Measurements from ENCODE around the gene OVCA2. TPM values are rescaled to one million over a fixed set of nuclear protein-coding genes. Genes with fewer than 3 reads are reported as not detected.

The OVCA2 gene
- total and polyA plus RNA-seq, 9 donors, result 8.7 to 21.8 (median 13.8) TPM

DNA sequence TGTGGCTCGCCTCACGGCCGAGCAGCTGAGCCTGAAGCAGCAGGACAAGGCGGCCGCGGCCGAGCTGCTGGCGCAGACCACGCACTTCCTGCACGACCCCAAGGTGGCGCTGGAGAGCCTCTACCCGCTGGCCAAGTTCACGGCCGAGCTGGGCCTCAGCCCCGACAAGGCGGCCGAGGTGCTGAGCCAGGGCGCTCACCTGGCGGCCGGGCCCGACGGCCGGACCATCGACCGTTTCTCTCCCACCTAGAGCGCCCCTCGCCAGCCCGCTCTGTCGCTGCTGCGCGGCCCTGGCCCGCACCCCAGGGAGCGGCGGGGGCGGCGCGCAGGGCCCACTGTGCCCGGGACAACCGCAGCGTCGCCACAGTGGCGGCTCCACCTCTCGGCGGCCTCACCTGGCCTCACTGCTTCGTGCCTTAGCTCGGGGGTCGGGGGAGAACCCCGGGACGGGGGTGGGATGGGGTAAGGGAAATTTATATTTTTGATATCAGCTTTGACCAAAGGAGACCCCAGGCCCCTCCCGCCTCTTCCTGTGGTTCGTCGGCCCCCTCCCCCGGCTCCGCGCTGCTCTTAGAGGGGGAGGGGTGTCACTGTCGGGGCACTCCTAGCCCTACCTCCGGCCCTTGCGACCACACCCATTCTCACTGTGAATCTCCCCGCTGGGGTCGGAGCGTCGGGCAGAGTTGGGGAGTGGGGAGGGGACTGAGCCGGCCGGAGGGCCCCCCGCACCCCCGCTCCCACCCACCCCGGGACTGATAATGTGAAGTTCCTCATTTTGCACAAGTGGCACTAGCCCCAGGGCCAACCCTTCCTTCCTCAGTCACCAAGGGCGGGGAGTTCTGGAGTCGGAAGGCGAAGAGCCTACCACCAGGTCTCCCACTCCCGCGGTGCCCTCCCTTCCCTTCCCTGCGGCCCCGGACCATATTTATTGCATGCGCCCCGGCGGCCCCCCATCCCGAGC lies 17.0 kb downstream of the OVCA2 start:
- 11% methylated on average over 55 of the region's 78 CpGs for WGBS (ENCODE audit: insufficient coverage)

DNA sequence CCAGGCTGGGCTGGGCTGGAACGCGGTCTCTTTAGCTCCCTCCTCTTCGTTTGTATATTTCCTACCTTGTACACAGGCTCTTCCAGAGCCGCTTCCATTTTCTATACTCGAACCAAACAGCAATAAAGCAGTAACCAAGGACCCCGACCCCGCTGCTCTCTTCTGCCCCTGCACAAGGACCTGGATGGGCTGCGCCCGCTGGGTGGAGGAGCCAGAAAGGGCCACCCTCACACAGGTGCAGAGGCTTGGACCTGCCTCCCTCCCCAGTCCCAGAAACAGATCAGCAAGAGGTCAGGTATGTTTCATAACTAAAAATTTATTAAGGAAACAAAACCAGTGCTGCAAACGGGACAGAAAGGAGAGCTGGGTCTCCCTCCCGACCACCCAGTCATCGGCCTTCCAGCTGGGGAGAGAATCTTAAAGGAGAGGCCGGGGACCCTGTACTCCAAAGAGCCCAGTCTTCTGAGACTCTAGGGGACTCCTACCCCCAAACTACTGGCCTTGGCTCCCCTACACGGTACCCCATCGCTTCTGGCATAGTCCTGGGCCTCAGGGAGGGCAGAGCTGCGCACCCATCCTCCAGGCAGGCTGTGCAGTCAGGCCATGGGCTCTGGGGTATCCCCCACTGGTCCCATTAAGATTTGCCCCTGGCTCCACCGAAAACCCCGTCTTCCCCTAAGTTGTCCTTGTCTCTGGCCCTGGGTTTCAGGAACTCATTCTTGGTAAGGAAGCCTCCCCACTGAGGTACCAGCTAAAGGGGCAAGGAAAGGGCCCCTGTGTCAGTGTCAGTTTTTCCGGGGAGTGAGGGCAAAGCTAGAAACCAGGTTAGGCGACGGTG lies 17.9 kb downstream of the OVCA2 start:
- Histone ChIP-seq H3K4me3 (ENCODE audit: low read length) (peak overlapping the region; percentile 42), H3K4me1 (ENCODE audit: control insufficient read depth, insufficient read depth, low read length) (peaks cover 56% of the 10 kb centered on the region), H3K27me3 (ENCODE audit: control insufficient read depth, insufficient read depth, low read length) (peaks cover 20% of the 10 kb centered on the region), H3K36me3 (ENCODE audit: control insufficient read depth, insufficient read depth, low read length) (peaks cover 49% of the 10 kb centered on the region), H3K27ac (ENCODE audit: low read length) (peak overlapping the region; percentile 78), H3K9me3 (replicated peaks; ENCODE audit: control insufficient read depth, low read depth, low read length) (no peaks in the 10 kb centered on the region)
- 42% methylated on average over 15 of the region's 21 CpGs for WGBS (ENCODE audit: insufficient coverage)
- no peak for DNase-seq

More for the DNA sequence above, 17.0 kb downstream of the OVCA2 start:
- Histone ChIP-seq H3K27ac (ENCODE audit: low read length) (peak overlapping the region; percentile 78), H3K9me3 (replicated peaks; ENCODE audit: control insufficient read depth, low read depth, low read length) (no peaks in the 10 kb centered on the region), H3K36me3 (ENCODE audit: control insufficient read depth, insufficient read depth, low read length) (peaks cover 40% of the 10 kb centered on the region), H3K4me3 (ENCODE audit: low read length) (peak overlapping the region; percentile 42), H3K27me3 (ENCODE audit: control insufficient read depth, insufficient read depth, low read length) (peaks cover 29% of the 10 kb centered on the region), H3K4me1 (ENCODE audit: control insufficient read depth, insufficient read depth, low read length) (peaks cover 56% of the 10 kb centered on the region)
- peak; percentile 79 for DNase-seq

DNA sequence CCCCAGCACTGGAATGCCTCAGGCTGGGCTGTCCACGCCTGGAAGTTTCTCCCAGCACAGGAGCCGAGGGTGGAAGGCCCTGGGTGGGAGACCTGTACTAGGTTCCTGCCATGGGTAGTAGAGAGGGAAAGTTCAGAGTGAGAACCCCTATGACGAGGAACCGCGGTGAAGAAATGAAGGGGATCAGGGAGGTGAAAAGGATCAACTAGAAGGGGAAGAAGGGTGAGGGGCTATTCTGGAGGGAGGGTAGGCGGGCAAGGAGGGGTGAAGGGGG lies 18.5 kb downstream of the OVCA2 start:
- DNase-seq, result no peak
- Histone ChIP-seq H3K36me3 (ENCODE audit: control insufficient read depth, insufficient read depth, low read length) (peaks cover 55% of the 10 kb centered on the region), H3K9me3 (replicated peaks; ENCODE audit: control insufficient read depth, low read depth, low read length) (no peaks in the 10 kb centered on the region), H3K27me3 (ENCODE audit: control insufficient read depth, insufficient read depth, low read length) (peaks cover 18% of the 10 kb centered on the region), H3K27ac (ENCODE audit: low read length) (peak overlapping the region; percentile 78), H3K4me1 (ENCODE audit: control insufficient read depth, insufficient read depth, low read length) (peaks cover 62% of the 10 kb centered on the region), H3K4me3 (ENCODE audit: low read length) (peak overlapping the region; percentile 42)
- 35% methylated on average over 5 of the region's 6 CpGs for WGBS (ENCODE audit: insufficient coverage)

DNA sequence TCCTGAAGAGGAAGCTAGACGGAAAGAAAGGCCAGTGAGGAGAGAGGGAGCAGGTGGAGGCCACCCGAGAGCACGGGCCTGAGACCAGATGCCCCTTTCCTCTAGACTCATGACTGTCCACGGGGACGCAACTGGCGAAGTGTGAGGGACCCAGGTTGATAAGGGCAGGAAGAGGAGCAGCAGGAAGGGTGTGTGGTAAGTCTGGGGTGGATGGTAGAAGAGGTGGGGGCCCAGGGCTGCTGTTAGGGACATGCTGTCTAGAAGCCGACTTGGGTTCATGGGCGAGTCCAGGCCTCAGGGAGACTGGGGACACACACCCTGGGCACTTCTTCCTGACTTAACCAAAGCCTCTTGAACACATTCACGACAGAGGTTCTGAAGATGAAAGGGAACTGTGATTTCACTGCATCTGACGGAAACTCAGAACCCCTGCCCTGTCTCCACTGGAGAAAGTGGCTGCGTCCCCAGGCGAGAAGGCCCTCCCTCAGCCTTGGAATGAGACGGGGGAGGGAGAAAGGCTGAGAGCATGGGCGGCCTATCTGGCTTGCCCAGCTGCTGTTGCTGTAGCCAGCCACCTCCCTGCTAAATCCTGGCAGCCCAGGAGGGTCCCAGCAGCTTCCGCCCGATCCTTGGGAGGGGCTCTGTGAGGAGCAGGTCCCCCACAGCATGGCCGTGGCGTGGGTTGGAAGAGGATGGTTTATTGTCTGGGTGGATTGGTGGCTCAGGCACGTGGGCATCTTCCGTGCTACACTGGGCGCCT lies 19.0 kb downstream of the OVCA2 start:
- Histone ChIP-seq H3K27me3 (ENCODE audit: control insufficient read depth, insufficient read depth, low read length) (peaks cover 18% of the 10 kb centered on the region), H3K27ac (ENCODE audit: low read length) (peak overlapping the region; percentile 78), H3K36me3 (ENCODE audit: control insufficient read depth, insufficient read depth, low read length) (peaks cover 58% of the 10 kb centered on the region), H3K4me3 (ENCODE audit: low read length) (peak overlapping the region; percentile 42), H3K9me3 (replicated peaks; ENCODE audit: control insufficient read depth, low read depth, low read length) (no peaks in the 10 kb centered on the region), H3K4me1 (ENCODE audit: control insufficient read depth, insufficient read depth, low read length) (peaks cover 67% of the 10 kb centered on the region)
- 56% methylated on average over 10 of the region's 21 CpGs for WGBS (ENCODE audit: insufficient coverage)
- peak; percentile 65 for DNase-seq

DNA sequence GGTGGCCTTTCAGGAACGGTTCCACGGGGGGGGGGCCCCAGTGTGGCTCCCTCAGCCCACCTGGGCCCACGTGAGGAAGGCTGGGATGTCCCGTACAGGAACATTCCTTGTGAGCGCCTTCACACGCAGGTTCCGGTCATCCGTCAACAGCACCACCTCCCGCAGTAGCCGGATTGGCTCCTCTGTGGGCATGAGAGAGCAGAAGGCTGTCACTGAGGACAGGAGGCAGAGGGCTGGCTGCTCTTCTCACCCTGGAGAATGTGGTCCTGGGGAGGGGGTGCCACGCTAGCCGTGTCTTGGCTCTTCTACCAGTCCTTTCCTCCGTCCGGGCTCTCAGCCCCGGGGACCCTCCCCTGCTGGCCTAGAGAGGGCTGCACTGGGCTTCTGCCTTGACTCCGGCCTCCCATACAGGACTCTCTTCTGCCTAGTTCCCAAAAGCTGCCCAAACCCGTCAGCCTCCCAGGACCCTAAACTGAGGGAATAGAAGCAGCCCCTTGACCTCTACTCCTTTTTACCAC lies 19.7 kb downstream of the OVCA2 start:
- peak overlapping the region; percentile 78 for H3K27ac ChIP-seq (ENCODE audit: low read length)
- H3K4me1 ChIP-seq (ENCODE audit: control insufficient read depth, insufficient read depth, low read length), result peaks cover 73% of the 10 kb centered on the region
- no peak overlapping the region for H3K4me3 ChIP-seq (ENCODE audit: low read length)
- 49% methylated on average over 12 of the region's 17 CpGs for WGBS (ENCODE audit: insufficient coverage)
- no peaks in the 10 kb centered on the region for H3K9me3 ChIP-seq (replicated peaks; ENCODE audit: control insufficient read depth, low read depth, low read length)
- H3K27me3 ChIP-seq (ENCODE audit: control insufficient read depth, insufficient read depth, low read length), result peaks cover 13% of the 10 kb centered on the region
- peaks cover 65% of the 10 kb centered on the region for H3K36me3 ChIP-seq (ENCODE audit: control insufficient read depth, insufficient read depth, low read length)
- DNase-seq, result peak; percentile 31

DNA sequence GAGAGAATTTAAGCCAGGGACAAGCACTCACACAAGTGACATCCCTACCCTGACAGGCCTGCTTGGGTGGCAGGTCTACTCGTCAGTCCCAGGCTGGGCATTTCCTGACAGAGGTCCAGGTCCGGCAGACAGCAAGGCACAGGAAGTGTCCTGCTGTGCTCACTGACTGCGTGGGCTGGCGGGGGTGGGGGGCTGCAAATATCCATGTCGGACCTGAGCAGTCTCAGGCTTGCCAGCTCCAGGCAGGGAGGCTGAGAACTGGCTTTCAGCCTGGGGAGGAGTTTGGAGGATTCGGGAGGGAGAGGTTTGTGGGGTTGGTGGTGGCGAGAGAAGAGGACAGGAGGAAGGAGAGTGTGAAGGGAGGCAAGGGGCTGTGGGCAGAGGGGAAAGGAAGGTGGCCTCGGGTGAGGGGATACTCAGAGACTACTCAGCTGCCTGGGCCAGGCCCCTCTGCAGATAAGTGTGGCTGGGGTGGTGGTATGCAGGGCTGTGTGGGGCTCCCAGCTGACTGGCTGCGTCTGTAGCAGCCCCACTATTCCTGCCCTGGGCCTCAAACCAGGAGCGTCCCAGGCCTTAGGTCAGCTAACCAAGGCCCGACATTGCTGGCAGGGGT lies 20.9 kb downstream of the OVCA2 start:
- no peak overlapping the region for H3K4me3 ChIP-seq (ENCODE audit: low read length)
- peaks cover 85% of the 10 kb centered on the region for H3K4me1 ChIP-seq (ENCODE audit: control insufficient read depth, insufficient read depth, low read length)
- DNase-seq, result peak; percentile 63
- WGBS (ENCODE audit: insufficient coverage), result 19% methylated on average over 9 of the region's 11 CpGs
- no peaks in the 10 kb centered on the region for H3K9me3 ChIP-seq (replicated peaks; ENCODE audit: control insufficient read depth, low read depth, low read length)
- H3K36me3 ChIP-seq (ENCODE audit: control insufficient read depth, insufficient read depth, low read length), result peaks cover 75% of the 10 kb centered on the region
- peak overlapping the region; percentile 78 for H3K27ac ChIP-seq (ENCODE audit: low read length)
- peaks cover 11% of the 10 kb centered on the region for H3K27me3 ChIP-seq (ENCODE audit: control insufficient read depth, insufficient read depth, low read length)

DNA sequence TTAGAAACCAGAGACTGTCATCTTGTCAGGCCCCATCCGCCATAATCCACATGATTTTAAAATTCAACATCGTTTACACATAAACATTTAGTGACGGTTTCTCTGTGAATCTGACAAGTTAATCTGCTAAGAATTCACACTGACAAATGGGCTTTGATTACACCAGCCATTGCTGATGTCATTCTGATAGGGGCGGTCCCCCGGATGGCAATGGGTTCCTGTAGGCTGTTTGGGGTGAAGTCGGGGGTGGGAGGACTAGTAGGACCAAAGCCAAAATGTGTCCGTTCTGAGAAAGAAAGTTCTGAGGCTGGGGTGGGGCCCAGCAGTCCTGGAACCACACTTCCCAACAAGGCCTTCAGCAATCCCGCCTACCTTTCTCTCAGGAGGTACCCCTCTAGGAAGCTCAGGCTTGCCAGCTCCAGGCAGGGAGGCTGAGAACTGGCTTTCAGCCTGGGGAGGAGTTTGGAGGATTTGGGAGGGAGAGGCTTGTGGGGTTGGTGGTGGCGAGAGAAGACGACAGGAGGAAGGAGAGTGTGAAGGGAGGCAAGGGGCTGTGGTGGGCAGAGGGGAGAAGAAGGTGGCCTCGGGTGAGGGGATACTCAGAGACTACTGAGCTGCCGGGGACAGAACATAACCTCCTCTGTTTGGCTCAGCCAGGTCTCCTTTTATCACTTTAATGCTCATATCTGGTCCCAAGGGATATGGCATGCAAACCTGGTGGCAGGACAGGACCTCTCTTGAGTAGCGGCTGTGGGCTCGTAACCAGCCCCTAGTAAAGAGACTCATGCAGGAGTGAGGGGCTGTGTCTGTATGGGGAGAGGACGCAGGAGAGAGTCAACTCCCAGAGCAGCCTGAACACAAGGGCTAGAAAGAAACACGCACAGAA lies 21.7 kb downstream of the OVCA2 start:
- peaks cover 6% of the 10 kb centered on the region for H3K27me3 ChIP-seq (ENCODE audit: control insufficient read depth, insufficient read depth, low read length)
- no peak overlapping the region for H3K4me3 ChIP-seq (ENCODE audit: low read length)
- WGBS (ENCODE audit: insufficient coverage), result 58% methylated on average over 7 of the region's 16 CpGs
- no peaks in the 10 kb centered on the region for H3K9me3 ChIP-seq (replicated peaks; ENCODE audit: control insufficient read depth, low read depth, low read length)
- H3K27ac ChIP-seq (ENCODE audit: low read length), result peak overlapping the region; percentile 78
- peaks cover 89% of the 10 kb centered on the region for H3K4me1 ChIP-seq (ENCODE audit: control insufficient read depth, insufficient read depth, low read length)
- peaks cover 75% of the 10 kb centered on the region for H3K36me3 ChIP-seq (ENCODE audit: control insufficient read depth, insufficient read depth, low read length)
- peak; percentile 62 for DNase-seq

DNA sequence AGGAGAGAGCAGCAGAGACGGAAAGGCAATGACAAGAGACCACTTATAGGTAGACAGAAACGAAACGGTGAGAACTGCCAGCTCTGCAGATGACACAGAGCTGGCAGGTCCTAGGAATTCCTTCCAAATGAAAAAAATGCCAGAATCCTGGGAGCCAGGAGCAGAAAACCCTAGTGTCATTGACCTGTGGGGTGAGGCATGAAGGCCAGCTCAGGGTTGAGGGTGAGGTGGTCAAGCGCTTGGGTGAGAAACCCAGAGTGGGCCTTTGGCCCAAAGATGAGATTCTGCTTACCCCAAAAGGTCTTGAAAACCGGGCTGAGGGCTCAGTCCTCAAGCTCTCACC lies 22.3 kb downstream of the OVCA2 start:
- H3K27ac ChIP-seq (ENCODE audit: low read length), result peak overlapping the region; percentile 78
- WGBS (ENCODE audit: insufficient coverage), result 23% methylated on average over 4 of the region's 5 CpGs
- H3K9me3 ChIP-seq (replicated peaks; ENCODE audit: control insufficient read depth, low read depth, low read length), result no peaks in the 10 kb centered on the region
- DNase-seq, result peak; percentile 49
- H3K36me3 ChIP-seq (ENCODE audit: control insufficient read depth, insufficient read depth, low read length), result peaks cover 78% of the 10 kb centered on the region
- no peak overlapping the region for H3K4me3 ChIP-seq (ENCODE audit: low read length)
- H3K4me1 ChIP-seq (ENCODE audit: control insufficient read depth, insufficient read depth, low read length), result peaks cover 92% of the 10 kb centered on the region
- H3K27me3 ChIP-seq (ENCODE audit: control insufficient read depth, insufficient read depth, low read length), result peaks cover 6% of the 10 kb centered on the region

DNA sequence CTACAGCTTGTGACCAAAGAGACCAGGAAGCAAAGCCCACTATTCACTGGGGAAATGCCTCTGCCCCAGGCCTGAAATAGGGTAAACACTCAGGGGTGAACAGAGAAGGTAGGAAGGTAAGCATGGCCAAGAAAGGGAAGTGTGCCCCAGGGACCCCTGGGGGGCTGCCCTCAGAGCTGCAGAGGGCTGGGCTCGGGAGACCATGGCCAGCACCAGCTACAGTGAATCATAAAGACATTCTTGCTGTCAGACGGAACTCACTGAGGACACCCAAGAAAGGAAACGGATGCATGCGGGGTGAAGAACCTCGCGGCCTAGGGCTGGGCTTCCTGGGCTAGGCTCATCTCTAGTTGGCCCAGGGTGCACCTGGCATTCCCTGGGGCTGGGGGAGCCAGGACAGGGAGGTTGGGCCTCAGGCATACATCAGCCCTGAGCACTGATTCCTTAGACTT lies 22.7 kb downstream of the OVCA2 start:
- Histone ChIP-seq H3K4me1 (ENCODE audit: control insufficient read depth, insufficient read depth, low read length) (peaks cover 88% of the 10 kb centered on the region), H3K36me3 (ENCODE audit: control insufficient read depth, insufficient read depth, low read length) (peaks cover 74% of the 10 kb centered on the region), H3K27me3 (ENCODE audit: control insufficient read depth, insufficient read depth, low read length) (peaks cover 3% of the 10 kb centered on the region), H3K27ac (ENCODE audit: low read length) (peak overlapping the region; percentile 71), H3K9me3 (replicated peaks; ENCODE audit: control insufficient read depth, low read depth, low read length) (no peaks in the 10 kb centered on the region), H3K4me3 (ENCODE audit: low read length) (no peak overlapping the region)
- WGBS (ENCODE audit: insufficient coverage), result 69% methylated on average over 6 of the region's 6 CpGs
- DNase-seq, result peak; percentile 59
